HepG2 (cell line): ENCODE measurements around the gene ITGB3. TPM values are rescaled to one million over a fixed set of nuclear protein-coding genes. Genes with fewer than 3 reads are reported as not detected.

Source experiments
- ATAC-seq: fragments of 200-7000 bp; cut with Tn5 transposase; 3 replicates; pipeline ENCODE4 v1.9.1; 2020; ENCODE audit warnings: mild to moderate bottlenecking, moderate library complexity
- BruUV-seq: library from RNA; stranded (reverse); fragments of 400-500 nt; replicated peaks from 2 replicates; lab custom pipeline; 2021; lab: Mats Ljungman, UMichigan
- CTCF ChIA-PET: fragments of 300-600 bp; formaldehyde crosslinking; extraction: SDS; loops from one replicate; lab custom pipeline; 2021; ENCODE audit warnings: low total read pairs, inconsistent platforms, low intra/inter-chr PET ratio; lab: Yijun Ruan, JAX
- POLR2A ChIA-PET: fragments of 350-600 bp; sonication (Branson Sonifier 250); formaldehyde crosslinking; loops from one replicate; lab custom pipeline; 2020; ENCODE audit warnings: antibody characterized with exemption, inconsistent platforms; lab: Yijun Ruan, JAX
- DNase-seq: peaks from one replicate; pipeline ENCODE4 v3.0.0-alpha.2; 2015; ENCODE audit warnings: low spot score
- FAIRE-seq: peaks from 3 replicates; lab custom pipeline; 2011; peaks lifted over from hg19 to GRCh38; lab: Jason Lieb, UNC
- H2AFZ ChIP-seq: one replicate; pipeline ENCODE4 v1.6.1; 2011; ENCODE audit warnings: low read length, inconsistent platforms
- H3K27ac ChIP-seq: fragments of 300-600 bp; 3 replicates; pipeline ENCODE4 v1.8.0; 2011; ENCODE audit warnings: mixed run types, mild to moderate bottlenecking, mixed read lengths, low read length, inconsistent platforms; ENCODE audit not compliant: insufficient read depth; ENCODE audit errors: extremely low read length
- H3K27me3 ChIP-seq, 2 experiments: fragments of 200-600 bp in 1 of 2; 2 replicates in 1 of 2; 3 replicates in 1 of 2; pipeline versions ENCODE4 v1.6.0 to v1.8.0; 2011; ENCODE audit warnings: low read length in 2 of 2, mild to moderate bottlenecking in 2 of 2, moderate library complexity in 2 of 2, inconsistent platforms in 1 of 2; ENCODE audit not compliant: insufficient read depth in 2 of 2, control insufficient read depth in 1 of 2
- H3K36me3 ChIP-seq, 2 experiments: fragments of 200-600 bp in 1 of 2; replicated peaks in 1 of 2; 2 replicates in 1 of 2; 3 replicates in 1 of 2; pipeline versions ENCODE4 v1.5.1 to v1.8.0; 2011; ENCODE audit warnings: low read length in 2 of 2, inconsistent platforms in 1 of 2; ENCODE audit not compliant: insufficient read depth in 2 of 2, control insufficient read depth in 1 of 2
- H3K4me1 ChIP-seq: 2 replicates; pipeline ENCODE4 v1.5.1; 2012; ENCODE audit warnings: low read length, inconsistent platforms; ENCODE audit not compliant: insufficient read depth
- H3K4me2 ChIP-seq: 2 replicates; pipeline ENCODE4 v1.6.0; 2011; ENCODE audit warnings: low read depth, low read length, inconsistent platforms
- H3K4me3 ChIP-seq, 3 experiments: fragments of 200-600 bp in 1 of 3; sonication (generic), shearing (Covaris generic) in 1 of 3; replicated peaks in 1 of 3; 2 replicates each; pipeline ENCODE4 v1.5.1; 2011 to 2016; ENCODE audit warnings: low read length in 3 of 3, inconsistent platforms in 2 of 3, low read depth in 2 of 3, mild to moderate bottlenecking in 2 of 3, control low read depth in 1 of 3, mixed read lengths in 1 of 3; ENCODE audit not compliant: insufficient read depth in 1 of 3
- H3K79me2 ChIP-seq: one replicate; pipeline ENCODE4 v1.6.1; 2011; ENCODE audit warnings: low read length, inconsistent platforms; ENCODE audit not compliant: insufficient read depth
- H3K9ac ChIP-seq: 2 replicates; pipeline ENCODE4 v1.6.0; 2011; ENCODE audit warnings: mild to moderate bottlenecking, low read depth, low read length, inconsistent platforms; ENCODE audit not compliant: insufficient read depth
- H3K9me3 ChIP-seq: 2 replicates; pipeline ENCODE4 v1.5.1; 2012; ENCODE audit warnings: mild to moderate bottlenecking, low read length
- H4K20me1 ChIP-seq: 2 replicates; pipeline ENCODE4 v1.6.0; 2011; ENCODE audit warnings: inconsistent platforms, mild to moderate bottlenecking, low read length, moderate library complexity; ENCODE audit not compliant: insufficient read depth
- AKAP8 ChIP-seq: sonication (generic); formaldehyde crosslinking; IDR thresholded peaks from 2 replicates; pipeline ENCODE4 v1.5.1; 2020; ENCODE audit warnings: mild to moderate bottlenecking, missing genetic modification reagents
- GPN1 ChIP-seq: sonication (generic); formaldehyde crosslinking; IDR thresholded peaks from 2 replicates; pipeline ENCODE4 v1.5.1; 2020; ENCODE audit warnings: missing genetic modification reagents, borderline replicate concordance
- HMGA1 ChIP-seq: sonication (generic); formaldehyde crosslinking; conservative IDR thresholded peaks from 2 replicates; pipeline ENCODE4 v1.4.0; 2020; ENCODE audit warnings: missing genetic modification reagents
- JDP2 ChIP-seq: sonication (generic); formaldehyde crosslinking; IDR thresholded peaks from 2 replicates; pipeline ENCODE4 v1.8.1; 2022; ENCODE audit warnings: missing genetic modification reagents, borderline replicate concordance
- MLLT10 ChIP-seq: sonication (generic); formaldehyde crosslinking; IDR thresholded peaks from 2 replicates; pipeline ENCODE4 v1.4.0; 2020; ENCODE audit warnings: missing genetic modification reagents
- NAIF1 ChIP-seq: sonication (generic); formaldehyde crosslinking; IDR thresholded peaks from 2 replicates; pipeline ENCODE4 v1.5.0; 2020; ENCODE audit warnings: mild to moderate bottlenecking, missing genetic modification reagents, borderline replicate concordance
- POLR2AphosphoS2 ChIP-seq: IDR thresholded peaks from 2 replicates; pipeline ENCODE4 v1.6.1; 2011; ENCODE audit warnings: low read depth, low read length, improper control_type of control experiment
- TCF12 ChIP-seq, 2 experiments: fragments of 450-650 bp in 1 of 2; sonication (generic) in 1 of 2; formaldehyde crosslinking in 1 of 2; IDR thresholded peaks; 2 replicates each; pipeline versions ENCODE4 v1.6.1 to v1.8.0; 2017 to 2022; ENCODE audit warnings: antibody characterized with exemption in 1 of 2, mild to moderate bottlenecking in 1 of 2, missing genetic modification reagents in 1 of 2, moderate library complexity in 1 of 2
- THAP11 ChIP-seq: IDR thresholded peaks from 2 replicates; pipeline ENCODE4 v1.6.1; 2016; ENCODE audit warnings: missing biosample characterization, missing genetic modification reagents
- ZKSCAN8 ChIP-seq: IDR thresholded peaks from 2 replicates; pipeline ENCODE4 v1.6.1; 2016; ENCODE audit warnings: borderline replicate concordance, missing genetic modification reagents, missing compliant biosample characterization
- ZNF451 ChIP-seq: sonication (generic); formaldehyde crosslinking; IDR thresholded peaks from 2 replicates; pipeline ENCODE4 v1.5.0; 2020; ENCODE audit warnings: mild to moderate bottlenecking, missing genetic modification reagents
- ZNF780A ChIP-seq: sonication (generic); formaldehyde crosslinking; IDR thresholded peaks from 2 replicates; pipeline ENCODE4 v1.8.0; 2022; ENCODE audit warnings: mild to moderate bottlenecking, missing genetic modification reagents, moderate library complexity
- WGBS: methylation state at CpG from one replicate; pipeline ENCODE4 v1.1.6; 2017; ENCODE audit warnings: low lambda C conversion rate; 5-methylcytosine and 5-hydroxymethylcytosine counted together
- in situ Hi-C: cut with HindIII; loops from 2 replicates; pipeline ENCODE4 v1.10.0; 2017; ENCODE audit warnings: low pct_unique_long_range_greater_than_20kb; ENCODE audit not compliant: extremely low pct_ligation_motif_present
- intact Hi-C: fragments of 100-400 bp; cut with micrococcal nuclease; formaldehyde crosslinking; loops from one replicate; pipeline ENCODE4 v1.10.0; 2022; ENCODE audit not compliant: unreplicated experiment
- polyA plus RNA-seq, 8 experiments: library from polyadenylated mRNA; depleted of rRNA in 3 of 8; stranded (reverse) in 7 of 8; unstranded in 1 of 8; fragments of >200 nt; fragmentation: Illumina TruSeq in 4 of 8; extraction: Trizol in 4 of 8; gene quantifications; 2 replicates each; pipeline versions ENCODE4 v1.2.1 to v1.2.3, GENCODE V29; 2011 to 2016; ENCODE audit warnings: low read depth in 4 of 8, missing spikeins in 1 of 8, mixed read lengths in 1 of 8; ENCODE audit not compliant: insufficient read depth in 1 of 8
- total RNA-seq, 5 experiments: library from RNA; depleted of rRNA; stranded (reverse); fragments of >200 nt; fragmentation: Illumina TruSeq; extraction: Trizol; gene quantifications; 2 replicates each; pipeline ENCODE4 v1.2.3, GENCODE V29; 2016; ENCODE audit warnings: low read depth in 1 of 5
- TF ChIP-seq, protein P1 (sequence below): sonication (generic); formaldehyde crosslinking; IDR thresholded peaks from 2 replicates; pipeline ENCODE4 v1.4.0; 2020; ENCODE audit warnings: missing genetic modification reagents
- TF ChIP-seq, protein P2 (sequence below): sonication (generic); formaldehyde crosslinking; conservative IDR thresholded peaks from 2 replicates; pipeline ENCODE4 v1.8.0; 2022; ENCODE audit warnings: missing genetic modification reagents
- TF ChIP-seq, protein P3 (sequence below): sonication (generic); formaldehyde crosslinking; IDR thresholded peaks from 2 replicates; pipeline ENCODE4 v1.5.0; 2020; ENCODE audit warnings: mild to moderate bottlenecking, missing genetic modification reagents, borderline replicate concordance

ITGB3 gene
- total and polyA plus RNA-seq, 2 of the 13 experiments (the other 11 are each of a cell fraction or from before 2014, with no cell fraction given) = 0.09 to 0.31 TPM

DNA sequence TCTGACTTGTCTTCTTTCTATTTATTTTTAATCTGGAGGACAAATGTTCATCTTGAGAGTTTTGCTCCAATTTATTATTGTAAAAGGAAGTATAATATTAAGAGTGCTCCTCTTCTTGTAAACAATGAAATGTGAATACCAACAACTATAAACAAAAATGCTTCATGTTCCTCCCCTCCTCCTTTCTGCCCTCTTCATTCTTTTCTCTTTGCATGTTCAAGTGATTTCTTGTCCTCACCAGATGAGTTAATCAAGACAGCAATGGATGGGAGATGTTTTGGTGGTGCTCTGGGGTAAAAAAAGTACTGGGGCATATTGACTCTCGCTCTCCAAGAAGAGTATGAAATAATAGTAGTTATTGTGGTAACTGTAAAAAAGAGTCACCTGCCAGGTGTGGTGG is 24.3 kb downstream of the ITGB3 start (continued):
- TF ChIP-seq, protein P1, sequence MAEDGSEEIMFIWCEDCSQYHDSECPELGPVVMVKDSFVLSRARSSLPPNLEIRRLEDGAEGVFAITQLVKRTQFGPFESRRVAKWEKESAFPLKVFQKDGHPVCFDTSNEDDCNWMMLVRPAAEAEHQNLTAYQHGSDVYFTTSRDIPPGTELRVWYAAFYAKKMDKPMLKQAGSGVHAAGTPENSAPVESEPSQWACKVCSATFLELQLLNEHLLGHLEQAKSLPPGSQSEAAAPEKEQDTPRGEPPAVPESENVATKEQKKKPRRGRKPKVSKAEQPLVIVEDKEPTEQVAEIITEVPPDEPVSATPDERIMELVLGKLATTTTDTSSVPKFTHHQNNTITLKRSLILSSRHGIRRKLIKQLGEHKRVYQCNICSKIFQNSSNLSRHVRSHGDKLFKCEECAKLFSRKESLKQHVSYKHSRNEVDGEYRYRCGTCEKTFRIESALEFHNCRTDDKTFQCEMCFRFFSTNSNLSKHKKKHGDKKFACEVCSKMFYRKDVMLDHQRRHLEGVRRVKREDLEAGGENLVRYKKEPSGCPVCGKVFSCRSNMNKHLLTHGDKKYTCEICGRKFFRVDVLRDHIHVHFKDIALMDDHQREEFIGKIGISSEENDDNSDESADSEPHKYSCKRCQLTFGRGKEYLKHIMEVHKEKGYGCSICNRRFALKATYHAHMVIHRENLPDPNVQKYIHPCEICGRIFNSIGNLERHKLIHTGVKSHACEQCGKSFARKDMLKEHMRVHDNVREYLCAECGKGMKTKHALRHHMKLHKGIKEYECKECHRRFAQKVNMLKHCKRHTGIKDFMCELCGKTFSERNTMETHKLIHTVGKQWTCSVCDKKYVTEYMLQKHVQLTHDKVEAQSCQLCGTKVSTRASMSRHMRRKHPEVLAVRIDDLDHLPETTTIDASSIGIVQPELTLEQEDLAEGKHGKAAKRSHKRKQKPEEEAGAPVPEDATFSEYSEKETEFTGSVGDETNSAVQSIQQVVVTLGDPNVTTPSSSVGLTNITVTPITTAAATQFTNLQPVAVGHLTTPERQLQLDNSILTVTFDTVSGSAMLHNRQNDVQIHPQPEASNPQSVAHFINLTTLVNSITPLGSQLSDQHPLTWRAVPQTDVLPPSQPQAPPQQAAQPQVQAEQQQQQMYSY (CRISPR knock-in tag) = no peak
- TF ChIP-seq ZNF780A (CRISPR knock-in tag) (no peak), NAIF1 (no peak), AKAP8 (CRISPR knock-in tag) (no peak), POLR2AphosphoS2 (no peak)

DNA sequence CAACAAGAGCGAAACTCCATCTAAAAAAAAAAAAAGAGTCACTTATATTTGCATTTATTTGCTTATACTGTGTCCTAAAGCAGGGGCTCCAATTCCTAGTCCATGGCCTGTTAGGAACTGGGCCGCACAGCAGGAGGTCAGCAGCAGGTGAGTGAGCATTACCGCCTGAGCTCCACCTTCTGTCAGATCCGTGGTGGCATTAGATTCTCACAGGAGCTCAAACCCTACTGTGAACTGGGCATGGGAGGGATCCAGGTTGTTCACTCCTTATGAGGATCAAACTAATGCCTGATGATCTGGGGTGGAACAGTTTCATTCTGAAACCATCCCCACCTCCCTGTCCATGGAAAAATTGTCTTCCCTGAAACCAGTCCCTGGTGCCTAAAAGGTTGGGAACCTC is 24.9 kb downstream of the ITGB3 start:
- Histone ChIP-seq H3K36me3 (no peaks in the 10 kb centered on the region), H3K4me3 (no peak overlapping the region), H3K27ac (no peak overlapping the region), H2AFZ (no peak overlapping the region), H3K9me3 (no peaks in the 10 kb centered on the region), H3K79me2 (no peaks in the 10 kb centered on the region), H3K27me3 (peaks cover 0 to 21% of the 10 kb centered on the region in 2 experiments; a peak in 2 of 5 replicates), H3K4me2 (no peak overlapping the region), H4K20me1 (no peaks in the 10 kb centered on the region), H3K9ac (no peak overlapping the region), H3K4me1 (peaks cover 23% of the 10 kb centered on the region)
- intact Hi-C loops (no loop called here), in situ Hi-C loops (no loop called here)
- no TSS peak for BruUV-seq
- ATAC-seq = no peak
- FAIRE-seq = no peak
- 55% methylated on average over 4 of the region's 4 CpGs for WGBS
- ChIA-PET POLR2A (no interaction called here), CTCF (no interaction called here)
- DNase-seq = no peak
- TF ChIP-seq ZNF451 (no peak), GPN1 (CRISPR knock-in tag) (no peak), JDP2 (CRISPR knock-in tag) (no peak), HMGA1 (no peak), MLLT10 (CRISPR knock-in tag) (no peak), ZKSCAN8 (CRISPR knock-in tag) (no peak), THAP11 (no peak), TCF12 (IDR thresholded peaks at IDR 0.05) (no peak), TCF12 (CRISPR knock-in tag; IDR thresholded peaks at IDR 0.05) (no peak)
- TF ChIP-seq, protein P2, sequence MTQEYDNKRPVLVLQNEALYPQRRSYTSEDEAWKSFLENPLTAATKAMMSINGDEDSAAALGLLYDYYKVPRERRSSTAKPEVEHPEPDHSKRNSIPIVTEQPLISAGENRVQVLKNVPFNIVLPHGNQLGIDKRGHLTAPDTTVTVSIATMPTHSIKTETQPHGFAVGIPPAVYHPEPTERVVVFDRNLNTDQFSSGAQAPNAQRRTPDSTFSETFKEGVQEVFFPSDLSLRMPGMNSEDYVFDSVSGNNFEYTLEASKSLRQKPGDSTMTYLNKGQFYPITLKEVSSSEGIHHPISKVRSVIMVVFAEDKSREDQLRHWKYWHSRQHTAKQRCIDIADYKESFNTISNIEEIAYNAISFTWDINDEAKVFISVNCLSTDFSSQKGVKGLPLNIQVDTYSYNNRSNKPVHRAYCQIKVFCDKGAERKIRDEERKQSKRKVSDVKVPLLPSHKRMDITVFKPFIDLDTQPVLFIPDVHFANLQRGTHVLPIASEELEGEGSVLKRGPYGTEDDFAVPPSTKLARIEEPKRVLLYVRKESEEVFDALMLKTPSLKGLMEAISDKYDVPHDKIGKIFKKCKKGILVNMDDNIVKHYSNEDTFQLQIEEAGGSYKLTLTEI (CRISPR knock-in tag) = no peak
- TF ChIP-seq, protein P3, sequence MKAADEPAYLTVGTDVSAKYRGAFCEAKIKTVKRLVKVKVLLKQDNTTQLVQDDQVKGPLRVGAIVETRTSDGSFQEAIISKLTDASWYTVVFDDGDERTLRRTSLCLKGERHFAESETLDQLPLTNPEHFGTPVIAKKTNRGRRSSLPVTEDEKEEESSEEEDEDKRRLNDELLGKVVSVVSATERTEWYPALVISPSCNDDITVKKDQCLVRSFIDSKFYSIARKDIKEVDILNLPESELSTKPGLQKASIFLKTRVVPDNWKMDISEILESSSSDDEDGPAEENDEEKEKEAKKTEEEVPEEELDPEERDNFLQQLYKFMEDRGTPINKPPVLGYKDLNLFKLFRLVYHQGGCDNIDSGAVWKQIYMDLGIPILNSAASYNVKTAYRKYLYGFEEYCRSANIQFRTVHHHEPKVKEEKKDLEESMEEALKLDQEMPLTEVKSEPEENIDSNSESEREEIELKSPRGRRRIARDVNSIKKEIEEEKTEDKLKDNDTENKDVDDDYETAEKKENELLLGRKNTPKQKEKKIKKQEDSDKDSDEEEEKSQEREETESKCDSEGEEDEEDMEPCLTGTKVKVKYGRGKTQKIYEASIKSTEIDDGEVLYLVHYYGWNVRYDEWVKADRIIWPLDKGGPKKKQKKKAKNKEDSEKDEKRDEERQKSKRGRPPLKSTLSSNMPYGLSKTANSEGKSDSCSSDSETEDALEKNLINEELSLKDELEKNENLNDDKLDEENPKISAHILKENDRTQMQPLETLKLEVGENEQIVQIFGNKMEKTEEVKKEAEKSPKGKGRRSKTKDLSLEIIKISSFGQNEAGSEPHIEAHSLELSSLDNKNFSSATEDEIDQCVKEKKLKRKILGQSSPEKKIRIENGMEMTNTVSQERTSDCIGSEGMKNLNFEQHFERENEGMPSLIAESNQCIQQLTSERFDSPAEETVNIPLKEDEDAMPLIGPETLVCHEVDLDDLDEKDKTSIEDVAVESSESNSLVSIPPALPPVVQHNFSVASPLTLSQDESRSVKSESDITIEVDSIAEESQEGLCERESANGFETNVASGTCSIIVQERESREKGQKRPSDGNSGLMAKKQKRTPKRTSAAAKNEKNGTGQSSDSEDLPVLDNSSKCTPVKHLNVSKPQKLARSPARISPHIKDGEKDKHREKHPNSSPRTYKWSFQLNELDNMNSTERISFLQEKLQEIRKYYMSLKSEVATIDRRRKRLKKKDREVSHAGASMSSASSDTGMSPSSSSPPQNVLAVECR (CRISPR knock-in tag) = no peak
